Gastroesophageal sphincter (tissue), 3 donors: ENCODE results near the gene FRAT2.

Source experiments
- EP300 ChIP-seq: sonication (generic); formaldehyde crosslinking; IDR thresholded peaks from one replicate; pipeline ENCODE4 v1.6.1; 2017; ENCODE audit warnings: antibody characterized with exemption, mild to moderate bottlenecking
- POLR2A ChIP-seq, 2 donors: fragments of 450-650 bp; IDR thresholded peaks; one replicate each; pipeline ENCODE4 v1.6.1; 2017; ENCODE audit warnings: antibody characterized with exemption in 2 of 2, mild to moderate bottlenecking in 2 of 2, moderate library complexity in 1 of 2
- POLR2AphosphoS5 ChIP-seq: sonication (generic); formaldehyde crosslinking; IDR thresholded peaks from one replicate; pipeline ENCODE4 v1.6.1; 2017; ENCODE audit warnings: antibody characterized with exemption
- TF ChIP-seq, protein P1 (sequence below), 4 experiments: fragments of 200-600 bp in 2 of 4; fragments of 450-650 bp in 2 of 4; sonication (generic) in 1 of 4; IDR thresholded peaks; one replicate each; pipeline ENCODE4 v1.5.1; 2017 to 2019; ENCODE audit warnings: antibody characterized with exemption in 4 of 4, mild to moderate bottlenecking in 2 of 4, moderate library complexity in 2 of 4

GRCh38 chr10:97383159-97383558, 48.6 kb upstream of the FRAT2 start:
- TF ChIP-seq, protein P1, sequence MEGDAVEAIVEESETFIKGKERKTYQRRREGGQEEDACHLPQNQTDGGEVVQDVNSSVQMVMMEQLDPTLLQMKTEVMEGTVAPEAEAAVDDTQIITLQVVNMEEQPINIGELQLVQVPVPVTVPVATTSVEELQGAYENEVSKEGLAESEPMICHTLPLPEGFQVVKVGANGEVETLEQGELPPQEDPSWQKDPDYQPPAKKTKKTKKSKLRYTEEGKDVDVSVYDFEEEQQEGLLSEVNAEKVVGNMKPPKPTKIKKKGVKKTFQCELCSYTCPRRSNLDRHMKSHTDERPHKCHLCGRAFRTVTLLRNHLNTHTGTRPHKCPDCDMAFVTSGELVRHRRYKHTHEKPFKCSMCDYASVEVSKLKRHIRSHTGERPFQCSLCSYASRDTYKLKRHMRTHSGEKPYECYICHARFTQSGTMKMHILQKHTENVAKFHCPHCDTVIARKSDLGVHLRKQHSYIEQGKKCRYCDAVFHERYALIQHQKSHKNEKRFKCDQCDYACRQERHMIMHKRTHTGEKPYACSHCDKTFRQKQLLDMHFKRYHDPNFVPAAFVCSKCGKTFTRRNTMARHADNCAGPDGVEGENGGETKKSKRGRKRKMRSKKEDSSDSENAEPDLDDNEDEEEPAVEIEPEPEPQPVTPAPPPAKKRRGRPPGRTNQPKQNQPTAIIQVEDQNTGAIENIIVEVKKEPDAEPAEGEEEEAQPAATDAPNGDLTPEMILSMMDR (IDR thresholded peaks at IDR 0.05), result no peak
- TF ChIP-seq POLR2A (IDR thresholded peaks at IDR 0.05), result no peak
- no peak for TF ChIP-seq POLR2AphosphoS5
- TF ChIP-seq EP300, result no peak
